OCI-LY7 (cell line): Measurements from ENCODE around the gene DGKB. TPM values are rescaled to one million over a fixed set of nuclear protein-coding genes. Genes with fewer than 3 reads are reported as not detected.

ENCODE experiments used
- BruUV-seq: library from RNA; stranded (reverse); fragments of 400-500 nt; replicated peaks from 2 replicates; lab custom pipeline; 2021; lab: Mats Ljungman, UMichigan
- CTCF ChIA-PET: fragments of 300-600 bp; sonication (Branson Sonifier 250); formaldehyde crosslinking; loops from one replicate; lab custom pipeline; 2022; ENCODE audit warnings: antibody characterized with exemption; ENCODE audit not compliant: unreplicated experiment; lab: Charles Lee
- POLR2A ChIA-PET: fragments of 300-600 bp; sonication (Branson Sonifier 250); formaldehyde crosslinking; loops from one replicate; lab custom pipeline; 2022; ENCODE audit warnings: antibody characterized with exemption; lab: Charles Lee
- DNase-seq: peaks from one replicate; pipeline ENCODE4 v3.0.0-alpha.2; 2015; ENCODE audit warnings: low spot score
- H2AFZ ChIP-seq: fragments of 200-600 bp; sonication (generic), shearing (Covaris generic); 2 replicates; pipeline ENCODE4 v1.6.1; 2014; ENCODE audit warnings: mild to moderate bottlenecking, antibody characterized with exemption, low read length, moderate library complexity
- H3K27ac ChIP-seq: fragments of 200-600 bp; sonication (generic); 2 replicates; pipeline ENCODE4 v1.5.1; 2014; ENCODE audit warnings: mixed run types, low read depth, mild to moderate bottlenecking, moderate library complexity, low read length, inconsistent platforms; ENCODE audit not compliant: poor library complexity, severe bottlenecking
- H3K36me3 ChIP-seq: fragments of 200-600 bp; sonication (generic); 2 replicates; pipeline ENCODE4 v1.6.1; 2014; ENCODE audit warnings: mild to moderate bottlenecking, antibody characterized with exemption, low read length, moderate library complexity, mixed read lengths; ENCODE audit not compliant: insufficient read depth
- H3K4me1 ChIP-seq: fragments of 200-600 bp; sonication (generic); 2 replicates; pipeline ENCODE4 v1.5.1; 2014; ENCODE audit warnings: mild to moderate bottlenecking, low read length; ENCODE audit not compliant: insufficient read depth, poor library complexity, severe bottlenecking
- H3K4me2 ChIP-seq: fragments of 200-600 bp; sonication (generic); 2 replicates; pipeline ENCODE4 v1.6.1; 2014; ENCODE audit warnings: mild to moderate bottlenecking, low read length
- H3K4me3 ChIP-seq: fragments of 200-600 bp; sonication (generic); 2 replicates; pipeline ENCODE4 v1.5.1; 2014; ENCODE audit warnings: mild to moderate bottlenecking, low read depth, low read length; ENCODE audit not compliant: poor library complexity, severe bottlenecking
- H3K79me2 ChIP-seq: fragments of 200-600 bp; sonication (generic); 2 replicates; pipeline ENCODE4 v1.6.1; 2016; ENCODE audit warnings: low read depth, mild to moderate bottlenecking, low read length, moderate library complexity, mixed read lengths; ENCODE audit not compliant: insufficient read depth
- H3K9me2 ChIP-seq: fragments of 200-600 bp; sonication (generic); 2 replicates; pipeline ENCODE4 v1.6.1; 2016; ENCODE audit warnings: mild to moderate bottlenecking, low read length, mixed read lengths; ENCODE audit not compliant: insufficient read depth
- H3K9me3 ChIP-seq: fragments of 200-600 bp; sonication (generic); 2 replicates; pipeline ENCODE4 v1.6.1; 2014; ENCODE audit warnings: mild to moderate bottlenecking, mixed run types, low read length, mixed read lengths
- H4K20me1 ChIP-seq: fragments of 200-600 bp; sonication (generic); 2 replicates; pipeline ENCODE4 v1.6.1; 2014; ENCODE audit warnings: mild to moderate bottlenecking, antibody characterized with exemption, low read length, moderate library complexity, mixed read lengths; ENCODE audit not compliant: insufficient read depth
- EZH2phosphoT487 ChIP-seq: fragments of 200-600 bp; sonication (generic); IDR thresholded peaks from 2 replicates; pipeline ENCODE4 v1.6.1; 2018; ENCODE audit warnings: low read depth, borderline replicate concordance, mild to moderate bottlenecking, mixed run types, antibody characterized with exemption, low read length, moderate library complexity, mixed read lengths
- intact Hi-C: fragments of 100-400 bp; cut with micrococcal nuclease; formaldehyde crosslinking; loops from one replicate; pipeline ENCODE4 v1.10.0; 2022; ENCODE audit not compliant: unreplicated experiment
- total RNA-seq, 2 experiments: library from RNA; depleted of rRNA in 1 of 2; stranded (reverse); fragments of >200 nt in 1 of 2; shearing (Covaris generic) in 1 of 2; gene quantifications; 2 replicates each; pipeline ENCODE4 v1.2.3, GENCODE V29; 2014 to 2022
- TF ChIP-seq, protein P1 (sequence below): fragments of 200-600 bp; sonication (generic); conservative IDR thresholded peaks from 2 replicates; pipeline ENCODE4 v1.5.1; 2014; ENCODE audit warnings: mild to moderate bottlenecking, antibody characterized with exemption, low read length, moderate library complexity, mixed read lengths

The DGKB gene
- total RNA-seq, 2 experiments from 2014 or later, result not detected

DNA sequence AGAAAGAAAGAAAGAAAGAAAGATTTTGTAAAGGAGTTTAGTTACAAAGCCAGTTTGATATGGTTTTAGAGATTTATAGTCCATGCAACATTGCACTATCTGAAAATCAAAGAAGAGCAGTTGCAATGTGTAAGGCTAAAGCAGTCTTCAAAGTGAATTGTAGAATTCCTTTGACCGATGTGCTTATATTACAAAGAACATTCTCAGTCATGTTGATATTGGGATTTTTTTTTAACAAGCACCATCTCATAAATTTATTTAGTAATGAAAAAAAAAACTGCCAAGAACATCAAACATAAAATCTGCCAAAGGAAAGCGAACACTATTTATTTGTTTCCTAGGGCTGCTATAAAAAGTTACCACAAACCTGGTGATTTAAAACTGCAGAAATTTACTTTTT lies 133.3 kb downstream of the DGKB start:
- H3K79me2 ChIP-seq, result no peaks in the 10 kb centered on the region
- TF ChIP-seq, protein P1, sequence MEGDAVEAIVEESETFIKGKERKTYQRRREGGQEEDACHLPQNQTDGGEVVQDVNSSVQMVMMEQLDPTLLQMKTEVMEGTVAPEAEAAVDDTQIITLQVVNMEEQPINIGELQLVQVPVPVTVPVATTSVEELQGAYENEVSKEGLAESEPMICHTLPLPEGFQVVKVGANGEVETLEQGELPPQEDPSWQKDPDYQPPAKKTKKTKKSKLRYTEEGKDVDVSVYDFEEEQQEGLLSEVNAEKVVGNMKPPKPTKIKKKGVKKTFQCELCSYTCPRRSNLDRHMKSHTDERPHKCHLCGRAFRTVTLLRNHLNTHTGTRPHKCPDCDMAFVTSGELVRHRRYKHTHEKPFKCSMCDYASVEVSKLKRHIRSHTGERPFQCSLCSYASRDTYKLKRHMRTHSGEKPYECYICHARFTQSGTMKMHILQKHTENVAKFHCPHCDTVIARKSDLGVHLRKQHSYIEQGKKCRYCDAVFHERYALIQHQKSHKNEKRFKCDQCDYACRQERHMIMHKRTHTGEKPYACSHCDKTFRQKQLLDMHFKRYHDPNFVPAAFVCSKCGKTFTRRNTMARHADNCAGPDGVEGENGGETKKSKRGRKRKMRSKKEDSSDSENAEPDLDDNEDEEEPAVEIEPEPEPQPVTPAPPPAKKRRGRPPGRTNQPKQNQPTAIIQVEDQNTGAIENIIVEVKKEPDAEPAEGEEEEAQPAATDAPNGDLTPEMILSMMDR, result no peak
- TF ChIP-seq EZH2phosphoT487, result no peak
- BruUV-seq, result no TSS peak
- no peaks in the 10 kb centered on the region for H3K4me1 ChIP-seq
- no peaks in the 10 kb centered on the region for H4K20me1 ChIP-seq
- H3K36me3 ChIP-seq, result no peaks in the 10 kb centered on the region
- ChIA-PET CTCF (no interaction called here), POLR2A (interaction anchor here (0.7 kb wide), 1 partner anchor 82 kb away, joined by 3 read pairs; no protein-coding TSS in a partner anchor)
- no peak overlapping the region for H2AFZ ChIP-seq
- DNase-seq, result no peak
- no peak overlapping the region for H3K4me3 ChIP-seq
- H3K4me2 ChIP-seq, result no peak overlapping the region
- no peaks in the 10 kb centered on the region for H3K9me3 ChIP-seq
- no peak overlapping the region for H3K27ac ChIP-seq
- intact Hi-C loops, result no loop called here
- H3K9me2 ChIP-seq, result no peaks in the 10 kb centered on the region

DNA sequence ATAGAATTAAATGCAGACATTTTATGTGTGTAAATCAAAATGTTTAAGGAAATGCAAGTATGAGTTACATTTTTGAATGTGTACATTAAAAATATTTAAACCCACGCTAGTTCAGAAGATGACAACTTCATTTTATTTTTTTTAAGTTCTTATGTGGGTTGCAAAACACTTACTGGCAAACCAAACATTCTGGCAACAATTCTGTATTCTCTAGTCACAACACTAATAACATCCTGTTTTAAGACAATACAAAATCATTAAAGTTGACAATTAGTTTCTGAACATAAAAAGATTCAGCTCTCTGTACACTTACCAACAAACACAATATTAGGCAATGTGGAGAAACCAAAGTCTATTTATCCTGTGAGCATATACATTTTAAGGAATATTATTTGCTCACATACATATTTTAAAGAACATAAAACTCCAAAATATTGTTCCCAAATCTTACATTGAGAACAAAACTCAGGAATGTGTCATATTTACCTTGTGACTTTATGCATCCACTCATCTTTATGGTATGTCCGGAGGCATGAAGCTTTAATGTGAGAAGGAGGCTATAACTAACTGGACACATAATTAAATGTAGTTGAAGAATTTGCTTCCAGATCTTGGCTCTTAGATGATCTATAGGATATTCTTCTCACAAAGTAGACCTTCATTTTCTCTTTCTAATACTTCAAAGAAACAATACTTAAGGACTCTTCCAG lies 134.7 kb downstream of the DGKB start:
- CTCF ChIA-PET, result no interaction called here
- DNase-seq, result no peak

DNA sequence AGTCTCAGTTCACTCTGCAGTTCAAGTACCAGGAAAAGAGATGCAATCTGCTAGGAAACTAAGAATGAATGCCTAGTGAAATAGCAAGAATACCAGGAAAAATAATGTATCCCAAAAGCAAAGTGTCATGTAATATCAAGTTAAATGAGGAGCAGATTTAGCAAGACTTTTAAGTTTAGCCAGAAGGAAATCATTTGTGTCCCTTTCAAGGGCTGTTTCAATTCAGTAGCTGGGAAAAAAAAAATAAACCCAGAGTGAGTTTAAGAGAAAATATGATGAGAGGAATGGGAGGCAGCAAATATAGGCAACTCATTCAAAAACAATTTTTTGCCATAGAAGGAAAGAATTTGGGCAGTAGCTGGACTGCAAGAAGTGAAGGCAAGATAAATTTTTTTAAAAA lies 135.8 kb downstream of the DGKB start:
- TF ChIP-seq, protein P1, result no peak
- TF ChIP-seq EZH2phosphoT487, result no peak
- CTCF ChIA-PET, result no interaction called here
- no peaks in the 10 kb centered on the region for H3K36me3 ChIP-seq
- intact Hi-C loops, result no loop called here
- DNase-seq, result no peak
- POLR2A ChIA-PET, result no interaction called here
- H2AFZ ChIP-seq, result no peak overlapping the region
- H3K4me3 ChIP-seq, result no peak overlapping the region
- no TSS peak for BruUV-seq
- H3K9me3 ChIP-seq, result no peaks in the 10 kb centered on the region
- H3K79me2 ChIP-seq, result no peaks in the 10 kb centered on the region
- H3K4me1 ChIP-seq, result no peaks in the 10 kb centered on the region
- no peak overlapping the region for H3K27ac ChIP-seq
- no peaks in the 10 kb centered on the region for H4K20me1 ChIP-seq
- H3K4me2 ChIP-seq, result no peak overlapping the region
- H3K9me2 ChIP-seq, result no peaks in the 10 kb centered on the region

More for the DNA sequence above, 134.7 kb downstream of the DGKB start:
- intact Hi-C loops, result no loop called here
- no peaks in the 10 kb centered on the region for H4K20me1 ChIP-seq
- H3K27ac ChIP-seq, result no peak overlapping the region
- H3K9me2 ChIP-seq, result no peaks in the 10 kb centered on the region
- H3K79me2 ChIP-seq, result no peaks in the 10 kb centered on the region
- BruUV-seq, result no TSS peak
- no peaks in the 10 kb centered on the region for H3K9me3 ChIP-seq
- H3K4me2 ChIP-seq, result no peak overlapping the region
- POLR2A ChIA-PET, result no interaction called here
- H2AFZ ChIP-seq, result no peak overlapping the region
- TF ChIP-seq EZH2phosphoT487, result no peak
- TF ChIP-seq, protein P1, result no peak
- H3K36me3 ChIP-seq, result no peaks in the 10 kb centered on the region
- H3K4me1 ChIP-seq, result no peaks in the 10 kb centered on the region
- no peak overlapping the region for H3K4me3 ChIP-seq
